Measurements from ENCODE around the gene EDARADD.
"Not testable (repeated sequence)": the region's sequence is repeated elsewhere in the genome, so short reads cannot be mapped to it uniquely, and the experiment has no call there.

EDARADD gene

DNA sequence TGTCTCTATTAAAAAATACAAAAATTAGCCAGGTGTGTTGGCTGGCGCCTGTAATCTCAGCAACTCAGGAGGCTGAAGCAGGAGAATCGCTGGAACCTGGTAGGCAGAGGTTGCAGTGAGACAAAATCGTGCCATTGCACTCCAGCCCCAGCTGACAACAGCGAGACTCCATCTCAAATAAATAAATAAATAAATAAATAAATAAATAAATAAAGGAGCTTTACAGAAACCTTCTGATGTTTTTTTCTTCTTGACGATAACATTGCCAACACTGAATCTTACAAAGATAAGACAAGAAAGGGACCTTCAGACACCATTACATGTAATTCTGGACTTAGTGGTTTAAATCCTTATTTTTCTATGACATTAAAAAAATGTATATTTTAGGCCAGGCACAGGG, 81.9 kb downstream of the EDARADD start:
- DNase-seq (ENCODE audit: extremely low spot score, insufficient read length, low read depth) (no peak), FAIRE-seq (no peak)

DNA sequence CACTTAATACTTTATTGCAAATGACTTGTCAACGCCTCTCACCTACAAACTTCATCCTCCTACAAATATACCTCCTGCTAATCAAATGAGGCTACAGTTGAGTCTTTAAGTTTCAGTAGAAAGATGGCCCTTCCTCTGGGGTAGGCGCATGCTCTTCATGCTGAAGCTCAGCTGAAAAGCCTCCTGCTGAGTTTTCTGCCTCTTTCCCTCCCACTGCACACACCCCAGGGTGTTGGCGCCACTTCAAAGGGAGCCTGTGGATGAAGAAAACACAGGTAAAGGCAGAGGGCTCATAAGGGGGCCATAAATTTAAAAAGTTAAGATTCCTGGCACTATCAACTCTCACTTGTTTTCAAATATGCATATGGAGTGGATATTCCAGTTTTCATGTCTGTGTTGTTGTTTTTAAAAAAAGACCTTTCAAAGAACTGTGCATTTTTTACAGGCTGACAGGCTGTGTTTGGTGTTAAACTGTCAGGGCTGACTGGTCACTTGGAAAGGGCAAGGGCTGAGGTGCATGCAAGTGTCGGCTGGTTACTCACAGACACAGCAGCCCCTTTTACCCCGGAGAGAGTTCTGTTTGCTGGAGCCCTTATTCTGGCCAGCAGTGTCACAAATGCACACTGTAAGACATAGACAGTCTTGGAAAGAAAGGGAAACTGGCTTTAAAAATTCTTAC, 86.8 kb downstream of the EDARADD start:
- FAIRE-seq = no peak
- DNase-seq (ENCODE audit: extremely low spot score, insufficient read length, low read depth) = no peak

- DNase-seq (ENCODE audit: extremely low spot score, insufficient read length, low read depth) = no peak
- FAIRE-seq = no peak
Measured at GRCh38 chr1:236484310-236484971, 90.4 kb downstream of the EDARADD start.

DNA sequence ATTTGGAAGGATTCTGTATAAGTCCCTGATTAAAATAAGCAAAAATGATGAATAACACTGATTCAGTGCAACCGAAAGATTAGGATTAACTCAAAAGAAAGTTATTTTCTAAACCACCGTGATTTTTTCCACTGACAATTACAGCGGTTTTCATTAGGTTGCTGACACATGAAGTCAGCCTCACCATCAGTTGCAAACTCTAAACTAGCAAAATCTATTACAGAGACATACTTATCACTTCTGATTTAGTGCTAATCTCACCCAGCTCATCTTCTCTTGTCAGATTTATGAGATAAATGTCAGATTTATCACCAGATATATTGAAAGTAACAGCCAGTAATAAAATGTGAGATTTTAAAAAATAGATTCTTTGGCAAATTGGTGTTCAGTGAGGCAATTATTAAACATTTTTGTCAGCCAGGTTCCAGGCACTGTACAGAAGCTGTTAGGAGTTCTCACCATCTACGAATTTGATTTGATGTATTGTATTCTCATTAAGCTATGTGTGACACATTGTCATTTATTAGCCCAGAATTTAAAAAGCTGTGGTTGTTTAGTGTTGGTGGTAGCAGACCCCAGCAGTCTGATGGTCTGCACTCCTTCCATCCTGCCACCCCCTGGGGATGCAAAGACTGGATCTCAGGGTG, 92.4 kb downstream of the EDARADD start:
- FAIRE-seq (no peak), DNase-seq (ENCODE audit: extremely low spot score, insufficient read length, low read depth) (no peak)

GRCh38 chr1:236489161-236489560, 95.1 kb downstream of the EDARADD start:
- DNase-seq (ENCODE audit: extremely low spot score, insufficient read length, low read depth); FAIRE-seq: not testable (repeated sequence)

DNA sequence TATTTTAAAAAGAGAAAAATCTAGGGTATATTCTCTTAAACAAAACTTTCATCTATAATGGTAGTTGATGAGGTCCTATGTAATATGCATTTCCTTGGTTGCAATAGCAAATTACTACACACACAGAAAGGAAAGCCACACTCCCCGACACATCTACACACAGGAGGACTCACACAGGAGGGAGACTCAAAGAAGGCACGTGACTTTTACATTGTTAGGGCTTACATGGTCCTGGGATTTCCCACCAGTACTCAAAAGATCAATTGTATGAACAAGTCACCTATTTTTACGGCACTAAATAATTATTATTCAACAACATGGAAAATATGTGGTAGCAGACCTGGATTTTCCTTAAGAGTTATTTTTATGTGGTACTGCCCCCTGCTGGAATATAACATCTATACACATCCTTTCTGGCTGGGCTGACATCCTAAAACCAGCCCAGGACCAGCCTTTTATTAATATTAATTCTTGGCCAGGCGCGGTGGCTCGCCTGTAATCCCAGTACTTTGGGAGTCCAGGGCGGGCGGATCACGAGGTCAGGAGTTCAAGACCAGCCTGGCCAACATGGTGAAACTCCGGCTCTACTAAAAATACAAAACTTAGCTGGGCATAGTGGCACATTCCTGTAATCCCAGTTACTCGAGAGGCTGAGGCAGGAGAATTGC, 95.8 kb downstream of the EDARADD start:
- no peak for DNase-seq (ENCODE audit: extremely low spot score, insufficient read length, low read depth)
- FAIRE-seq = peak; percentile 46

DNA sequence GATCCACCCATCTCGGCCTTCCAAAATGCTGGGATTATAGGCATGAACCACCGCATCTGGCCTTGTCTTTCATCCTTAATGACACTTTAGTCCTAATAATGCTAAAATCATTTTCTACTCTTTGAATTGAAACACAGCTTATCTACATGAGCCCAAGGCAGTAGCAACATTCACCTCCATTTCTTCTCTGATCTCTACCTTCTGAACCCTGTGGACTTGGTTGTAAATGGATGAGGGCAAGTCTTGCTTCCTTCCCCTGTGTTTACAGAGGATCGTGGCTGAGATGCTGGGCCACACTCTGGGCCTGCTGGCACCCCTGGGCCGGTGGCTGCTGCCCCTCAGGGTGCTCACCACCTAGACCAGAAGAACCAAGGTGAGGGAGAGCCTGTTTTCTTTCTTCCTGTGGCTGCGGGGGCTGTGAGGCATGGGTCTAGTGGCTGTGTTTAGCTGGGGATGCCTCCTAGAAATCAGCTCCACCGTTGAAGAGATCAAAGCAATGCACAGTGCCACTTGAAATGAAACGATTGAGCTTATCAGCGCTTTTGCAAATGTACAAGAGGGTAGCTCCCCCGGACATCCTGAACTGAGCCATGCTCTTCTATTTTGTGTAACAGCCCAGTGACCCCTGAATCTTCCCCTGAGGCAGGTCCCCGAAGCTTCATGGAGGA, 97.5 kb downstream of the EDARADD start:
- FAIRE-seq (no peak), DNase-seq (ENCODE audit: extremely low spot score, insufficient read length, low read depth) (no peak)

DNA sequence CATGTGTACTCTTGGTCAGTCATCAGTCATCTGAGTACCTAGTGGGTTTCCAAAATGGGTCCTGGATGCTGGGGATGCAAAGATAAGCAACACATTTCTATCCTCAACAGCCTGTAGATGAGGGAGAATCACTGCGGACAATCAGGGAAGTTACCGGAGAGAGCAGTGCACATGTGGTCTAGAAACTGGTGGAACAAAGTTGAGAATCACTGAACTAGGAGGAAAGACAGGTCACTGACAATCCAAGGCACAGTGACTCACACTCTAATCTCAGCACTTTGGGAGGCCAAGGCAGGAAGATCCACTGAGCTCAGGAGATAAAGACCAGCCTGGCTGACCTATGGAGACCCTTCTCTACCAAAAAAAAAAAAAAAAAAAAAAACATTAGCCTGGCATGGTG, 98.3 kb downstream of the EDARADD start:
- FAIRE-seq = no peak

DNA sequence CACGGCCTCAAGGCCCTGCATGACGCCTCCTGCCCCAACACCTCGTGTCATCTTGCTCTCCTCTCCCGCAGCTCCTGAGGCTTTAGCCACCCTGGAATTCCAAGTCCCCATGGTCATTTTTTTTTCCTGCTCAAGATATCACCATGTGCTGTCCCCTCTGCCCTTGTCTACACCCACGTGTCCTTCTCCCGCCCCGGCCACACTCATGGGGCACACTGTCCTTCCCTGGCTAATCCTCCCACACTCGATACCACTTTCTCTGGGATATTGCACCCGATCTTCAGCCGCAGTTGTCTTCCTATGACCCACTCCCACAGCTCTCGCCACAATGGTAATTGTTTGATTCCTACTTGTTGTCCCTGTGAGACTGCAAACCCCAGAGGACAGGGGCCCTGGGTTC, 100.0 kb downstream of the EDARADD start:
- FAIRE-seq (no peak), DNase-seq (ENCODE audit: extremely low spot score, insufficient read length, low read depth) (no peak)

More for the DNA sequence above, 98.3 kb downstream of the EDARADD start:
- DNase-seq (ENCODE audit: extremely low spot score, insufficient read length, low read depth) = no peak

DNA sequence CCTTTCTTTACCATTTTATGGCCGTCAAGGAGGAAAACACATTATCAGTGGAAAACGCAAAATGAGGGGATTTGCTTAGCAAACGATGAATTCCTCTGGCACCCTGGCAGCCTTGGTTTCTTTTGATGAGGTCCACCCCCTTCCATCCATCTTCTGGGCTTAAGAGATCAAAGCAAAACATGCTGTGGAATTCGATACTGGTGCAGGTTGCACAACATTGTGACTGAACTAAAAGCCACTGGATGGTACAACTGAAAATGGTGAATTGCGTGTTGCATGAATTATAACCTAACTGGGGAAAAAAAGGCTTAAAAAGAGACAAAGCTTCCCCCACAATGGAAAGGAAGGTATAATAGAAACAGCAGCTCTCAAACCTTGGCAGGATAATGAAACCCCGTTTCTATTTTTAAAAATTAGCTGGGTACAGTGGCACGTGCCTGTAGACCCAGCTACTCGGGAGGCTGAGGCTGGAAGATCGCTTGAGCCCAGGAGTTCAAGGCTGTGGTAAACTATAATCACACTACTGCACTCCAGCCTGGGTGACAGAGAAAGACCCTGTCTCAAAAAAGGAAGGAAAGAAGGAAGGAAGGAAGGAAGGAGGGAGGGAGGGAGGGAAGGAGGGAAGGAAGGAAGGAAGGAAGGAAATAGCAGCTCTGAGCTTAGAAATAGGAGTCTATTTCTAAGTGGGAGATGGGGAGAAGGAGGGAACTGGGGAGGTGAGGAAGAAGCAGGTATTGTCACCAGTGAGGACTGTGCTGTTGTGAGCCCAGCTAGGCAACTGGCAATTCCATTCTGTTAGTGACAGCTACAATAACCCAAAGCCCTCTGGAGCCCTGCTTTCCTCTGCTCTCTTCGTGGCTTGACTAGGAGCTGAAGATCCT, 100.7 kb downstream of the EDARADD start:
- DNase-seq (ENCODE audit: extremely low spot score, insufficient read length, low read depth) (no peak), FAIRE-seq (no peak)

- FAIRE-seq = no peak
- no peak for DNase-seq (ENCODE audit: extremely low spot score, insufficient read length, low read depth)
Measured at GRCh38 chr1:236495467-236496112, 101.5 kb downstream of the EDARADD start.

GRCh38 chr1:236497908-236498307, 103.8 kb downstream of the EDARADD start:
- DNase-seq (ENCODE audit: extremely low spot score, insufficient read length, low read depth) = no peak
- no peak for FAIRE-seq

DNA sequence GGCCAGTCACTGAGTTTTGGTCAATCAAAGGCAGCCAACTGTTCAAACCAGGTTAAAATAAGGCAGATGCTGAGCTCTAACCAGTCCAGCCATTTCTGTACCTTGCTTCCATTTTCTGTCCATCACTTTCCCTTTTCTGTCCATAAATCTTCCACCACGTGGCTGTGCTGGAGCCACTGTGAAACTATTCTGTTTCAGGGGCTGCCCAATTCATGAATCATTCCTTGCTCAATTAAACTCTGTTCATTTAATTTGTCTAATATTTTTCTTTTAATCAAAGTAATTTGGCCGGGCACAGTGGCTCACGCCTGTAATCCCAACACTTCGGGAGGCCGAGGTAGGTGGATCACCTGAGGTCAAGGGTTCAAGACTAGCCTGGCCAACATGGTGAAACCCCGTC, 107.0 kb downstream of the EDARADD start:
- no peak for FAIRE-seq
- no peak for DNase-seq (ENCODE audit: extremely low spot score, insufficient read length, low read depth)

GRCh38 chr1:236502579-236502971, 108.5 kb downstream of the EDARADD start:
- no peak for FAIRE-seq

DNA sequence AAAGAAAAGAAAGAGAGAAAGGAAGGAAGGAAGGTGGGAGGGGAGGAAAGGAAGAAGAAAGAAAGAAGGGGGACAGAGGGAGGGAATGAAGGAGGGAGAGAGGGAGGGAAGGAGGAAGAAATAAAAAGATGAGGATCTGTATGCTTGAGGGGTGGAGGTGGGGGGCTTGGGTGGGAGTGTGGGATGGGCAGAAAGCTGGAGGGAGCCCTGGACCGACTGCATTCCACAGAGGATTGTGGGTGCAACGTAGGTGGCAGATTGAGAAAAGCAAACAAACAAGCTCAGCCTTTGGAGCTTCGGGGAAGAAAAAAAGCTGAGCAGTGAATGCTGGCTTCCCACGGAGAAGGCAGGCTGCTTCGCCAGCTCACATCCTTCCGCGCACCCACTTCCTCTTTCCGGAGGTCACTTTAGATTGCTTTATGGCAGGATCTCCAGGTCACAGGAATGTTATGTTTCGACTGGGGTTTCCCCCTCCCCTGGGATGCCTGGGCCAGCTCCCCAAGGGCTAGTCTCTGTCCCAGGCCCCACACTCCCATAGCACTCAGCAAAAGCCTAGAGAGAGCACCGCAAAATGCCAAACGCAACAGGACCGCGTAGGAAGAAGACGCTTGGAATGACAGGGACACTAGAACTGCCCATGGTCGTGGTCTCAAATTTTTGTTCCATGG, 109.0 kb downstream of the EDARADD start:
- FAIRE-seq = peak; percentile 68
- DNase-seq (ENCODE audit: extremely low spot score, insufficient read length, low read depth) = no peak

More at GRCh38 chr1:236502579-236502971, 108.5 kb downstream of the EDARADD start:
- DNase-seq (ENCODE audit: extremely low spot score, insufficient read length, low read depth) = no peak

DNA sequence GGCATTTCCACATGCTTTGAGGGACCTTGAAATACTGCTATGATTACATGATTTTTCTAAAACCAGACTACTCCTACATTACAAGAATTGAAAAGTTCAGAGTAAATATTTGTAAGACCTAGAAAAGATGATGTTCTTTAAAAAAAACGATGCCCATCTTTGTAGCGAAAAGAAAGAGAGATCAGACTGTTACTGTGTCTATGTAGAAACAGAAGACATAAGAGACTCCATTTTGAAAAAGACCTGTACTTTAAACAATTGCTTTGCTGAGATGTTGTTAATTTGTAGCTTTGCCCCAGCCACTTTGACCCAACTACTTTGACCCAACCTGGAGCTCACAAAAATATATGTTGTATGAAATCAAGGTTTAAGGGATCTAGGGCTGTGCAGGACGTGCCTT, 110.3 kb downstream of the EDARADD start:
- not testable (repeated sequence) for FAIRE-seq; DNase-seq (ENCODE audit: extremely low spot score, insufficient read length, low read depth)

DNA sequence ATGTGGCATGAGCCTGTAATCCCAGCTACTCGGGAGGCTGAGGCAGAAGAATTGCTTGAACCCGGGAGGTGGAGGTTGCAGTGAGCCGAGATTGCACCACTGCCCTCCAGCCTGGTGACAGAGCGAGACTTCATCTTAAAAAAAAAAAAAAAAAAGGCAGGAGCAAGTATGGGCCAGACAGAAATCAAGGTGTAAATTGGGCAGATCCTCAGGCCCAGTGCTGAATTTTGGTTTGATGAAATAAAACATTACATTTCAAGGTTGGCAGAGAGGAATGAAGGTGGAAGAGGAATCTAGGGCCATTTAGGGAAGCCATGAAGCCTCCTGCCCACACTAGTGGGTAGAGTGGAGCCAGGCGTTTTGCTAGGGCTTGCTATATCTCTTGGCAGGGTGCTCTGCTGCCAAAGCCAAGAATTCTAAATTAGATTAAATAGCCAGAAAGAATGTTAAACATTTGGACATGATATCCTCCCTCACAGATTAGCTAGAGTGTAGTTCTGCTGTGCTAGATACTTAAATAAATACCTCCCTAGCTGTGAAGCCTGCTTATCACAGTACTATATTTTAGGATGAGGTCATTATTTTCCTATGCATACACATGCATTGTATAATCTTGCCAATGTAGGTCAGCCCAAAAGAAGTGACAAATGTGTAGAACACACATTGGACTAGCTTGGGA, 113.1 kb downstream of the EDARADD start:
- DNase-seq (ENCODE audit: extremely low spot score, insufficient read length, low read depth) = no peak
- no peak for FAIRE-seq

DNA sequence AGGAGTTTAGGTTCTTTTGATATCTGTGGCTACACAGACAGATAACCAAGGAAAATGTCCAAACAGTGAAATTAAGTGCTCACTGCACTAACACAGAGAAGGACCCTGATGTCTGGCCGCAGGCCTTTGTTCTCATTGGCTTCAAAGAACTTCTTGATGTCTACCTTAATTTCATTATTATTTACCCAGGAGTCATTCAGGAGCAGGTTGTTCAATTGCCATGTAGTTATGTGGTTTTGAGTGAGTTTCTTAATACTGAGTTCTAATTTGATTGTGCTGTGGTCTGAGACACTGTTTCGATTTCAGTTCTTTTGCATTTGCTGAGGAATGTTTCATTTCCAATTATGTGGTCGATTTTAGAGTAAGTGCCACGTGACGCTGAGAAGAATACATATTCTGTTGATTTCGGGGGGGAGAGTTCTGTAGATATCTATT, 114.5 kb downstream of the EDARADD start:
- FAIRE-seq (peak; percentile 82), DNase-seq (ENCODE audit: extremely low spot score, insufficient read length, low read depth) (no peak)

Measured in GM18507 (cell line).